Naive thymus-derived CD4-positive, alpha-beta T cell (primary cell): ENCODE measurements around the gene KLRC2. TPM values are rescaled to one million over a fixed set of nuclear protein-coding genes. Genes with fewer than 3 reads are reported as not detected.

Experiments used
- ATAC-seq: fragments of 150-1000 bp; cut with Tn5 transposase; 2 replicates; pipeline ENCODE4 v1.10.0; 2021; ENCODE audit warnings: mild to moderate bottlenecking, moderate library complexity
- CTCF ChIA-PET: fragments of 350-600 bp; sonication (Branson Sonifier 250); formaldehyde crosslinking; loops from one replicate; lab custom pipeline; 2021; ENCODE audit warnings: antibody characterized with exemption; lab: Charles Lee
- POLR2A ChIA-PET: fragments of 350-600 bp; sonication (Branson Sonifier 250); formaldehyde crosslinking; loops from one replicate; lab custom pipeline; 2021; ENCODE audit warnings: antibody characterized with exemption, inconsistent platforms; lab: Charles Lee
- DNase-seq, 9 donors: peaks; one replicate each; pipeline versions ENCODE4 v3.0.0 to v3.0.0-alpha.2; 2020 to 2022; ENCODE audit warnings: mixed read lengths in 1 of 9
- H3K27ac ChIP-seq: one replicate; pipeline ENCODE4 v1.7.0; 2013; ENCODE audit warnings: mild to moderate bottlenecking, low read depth, low read length, moderate library complexity
- H3K27me3 ChIP-seq, 2 donors: one replicate each; pipeline ENCODE4 v1.7.0; 2013; ENCODE audit warnings: low read length in 2 of 2, mild to moderate bottlenecking in 2 of 2, moderate library complexity in 2 of 2; ENCODE audit not compliant: control insufficient read depth in 2 of 2, insufficient read depth in 2 of 2
- H3K36me3 ChIP-seq, 3 experiments: 1 replicate in 2 of 3; 2 replicates in 1 of 3; pipeline ENCODE4 v1.7.0; 2013; ENCODE audit warnings: low read length in 3 of 3, mild to moderate bottlenecking in 3 of 3, moderate library complexity in 1 of 3; ENCODE audit not compliant: insufficient read depth in 3 of 3, control insufficient read depth in 2 of 3
- H3K4me1 ChIP-seq, 2 donors: one replicate each; pipeline ENCODE4 v1.7.0; 2013; ENCODE audit warnings: low read length in 2 of 2, mild to moderate bottlenecking in 2 of 2, moderate library complexity in 1 of 2; ENCODE audit not compliant: control insufficient read depth in 2 of 2, insufficient read depth in 2 of 2
- H3K4me3 ChIP-seq: 2 replicates; pipeline ENCODE4 v1.7.0; 2013; ENCODE audit warnings: mild to moderate bottlenecking, low read length
- H3K9me3 ChIP-seq, 3 experiments: 1 replicate in 2 of 3; 2 replicates in 1 of 3; pipeline ENCODE4 v1.7.0; 2013; ENCODE audit warnings: low read length in 3 of 3; ENCODE audit not compliant: control insufficient read depth in 2 of 3
- H3K27ac Mint-ChIP-seq, 9 donors: one replicate each; pipeline ENCODE4 v1.8.0; 2020 to 2022; ENCODE audit warnings: mixed read lengths in 9 of 9, mild to moderate bottlenecking in 8 of 9, moderate library complexity in 5 of 9, inconsistent platforms in 2 of 9
- H3K27me3 Mint-ChIP-seq, 5 donors: one replicate each; pipeline ENCODE4 v1.8.0; 2021 to 2022; ENCODE audit warnings: mixed read lengths in 5 of 5, mild to moderate bottlenecking in 1 of 5
- H3K36me3 Mint-ChIP-seq, 5 donors: one replicate each; pipeline ENCODE4 v1.8.0; 2020 to 2022; ENCODE audit warnings: mixed read lengths in 5 of 5, mild to moderate bottlenecking in 3 of 5, inconsistent platforms in 1 of 5
- H3K4me1 Mint-ChIP-seq, 7 donors: one replicate each; pipeline ENCODE4 v1.8.0; 2020 to 2022; ENCODE audit warnings: mixed read lengths in 7 of 7, mild to moderate bottlenecking in 3 of 7, inconsistent platforms in 1 of 7
- H3K4me3 Mint-ChIP-seq, 10 donors: one replicate each; pipeline ENCODE4 v1.8.0; 2020 to 2022; ENCODE audit warnings: mild to moderate bottlenecking in 10 of 10, mixed read lengths in 10 of 10, moderate library complexity in 6 of 10, inconsistent platforms in 2 of 10
- H3K9me3 Mint-ChIP-seq, 11 donors: one replicate each; pipeline ENCODE4 v1.8.0; 2020 to 2022; ENCODE audit warnings: mixed read lengths in 11 of 11, mild to moderate bottlenecking in 4 of 11, inconsistent platforms in 1 of 11, moderate library complexity in 1 of 11
- intact Hi-C, 2 donors: fragments of 100-400 bp; cut with micrococcal nuclease; formaldehyde crosslinking; loops; one replicate each; pipeline ENCODE4 v1.15.1; 2023
- polyA plus RNA-seq, 2 donors: library from polyadenylated mRNA; unstranded; fragments of 300-500 nt; fragmentation: Illumina TruSeq; gene quantifications; one replicate each; pipeline ENCODE4 v1.2.3, GENCODE V29; 2021
- total RNA-seq, 6 experiments: library from RNA in 5 of 6; stranded (reverse) in 5 of 6; gene quantifications; 1 replicate in 5 of 6; 2 replicates in 1 of 6; pipeline ENCODE4 v1.2.3 and lab custom pipeline; 2021 to 2026

Gene KLRC2
- total and polyA plus RNA-seq, 7 experiments from 2014 or later: 6.7 TPM; not detected in 6

DNA sequence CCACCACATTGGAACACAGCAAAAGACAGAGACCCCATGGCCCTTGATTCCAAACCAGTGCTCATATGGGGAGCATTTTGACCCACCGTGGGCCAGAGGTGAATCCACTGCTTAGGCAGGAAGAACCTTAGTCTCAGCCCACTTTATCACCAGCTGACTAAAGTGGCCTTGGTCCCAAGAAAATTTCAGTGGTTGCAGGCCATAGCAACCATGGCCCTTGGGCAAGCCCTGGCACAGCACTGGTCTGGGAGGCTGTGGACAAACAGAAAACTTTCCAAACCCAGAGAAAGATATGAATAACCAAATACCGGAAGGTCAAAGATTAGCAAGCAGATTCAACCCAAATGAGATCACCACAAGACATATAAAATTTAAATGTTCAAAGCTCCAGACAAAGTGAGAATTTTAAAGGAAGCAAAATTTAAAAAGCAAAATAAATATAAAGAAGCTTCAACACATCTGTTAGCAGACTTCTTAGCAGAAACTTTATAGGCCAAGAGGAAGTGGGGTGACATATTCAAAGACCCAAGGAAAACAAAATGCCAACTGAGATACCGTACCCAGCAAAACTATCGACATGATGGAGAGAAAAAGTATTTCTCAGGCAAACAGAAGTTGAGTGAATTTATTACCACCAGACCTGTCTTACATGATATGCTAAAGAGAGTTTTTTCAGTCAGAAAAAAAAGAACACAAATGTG is 53.7 kb downstream of the KLRC2 start:
- ChIA-PET CTCF (no interaction called here), POLR2A (no interaction called here)
- H3K36me3 ChIP-seq: peaks cover 0 to 31% (median 0%) of the 10 kb centered on the region in 3 experiments
- no peaks in the 10 kb centered on the region for H3K27me3 ChIP-seq
- intact Hi-C loops: no loop called here
- peaks cover 9 to 26% (median 15%) of the 10 kb centered on the region in 5 donors for H3K27me3 Mint-ChIP-seq
- H3K4me1 Mint-ChIP-seq: peaks cover 0 to 9% (median 0%) of the 10 kb centered on the region in 7 donors
- H3K4me1 ChIP-seq: peaks cover 0 to 20% of the 10 kb centered on the region in 2 donors
- H3K9me3 ChIP-seq: no peaks in the 10 kb centered on the region
- H3K27ac ChIP-seq: no peak overlapping the region
- ATAC-seq (no peak), DNase-seq (no peak)
- H3K4me3 Mint-ChIP-seq: peak overlapping the region in 1 of 10 donors; percentile 78
- H3K27ac Mint-ChIP-seq: no peak overlapping the region
- peaks cover 0 to 5% (median 0%) of the 10 kb centered on the region in 5 donors for H3K36me3 Mint-ChIP-seq
- peak overlapping the region; percentile 53 for H3K4me3 ChIP-seq
- peaks cover 0 to 6% (median 0%) of the 10 kb centered on the region in 11 donors for H3K9me3 Mint-ChIP-seq

Other genes starting within 250 kb of the KLRC2 start
- 100 to 1,000 TPM in 2 of 5 experiments, 10 to 100 TPM in 2, 1 to 10 TPM in 1; 3.7 to 165 (median 29.4) TPM for gene GABARAPL1, start 223.1 kb downstream of the KLRC2 start, total RNA-seq
- 10 to 100 TPM; 14.7 to 14.9 TPM for gene GABARAPL1, start 223.1 kb downstream of the KLRC2 start, polyA plus RNA-seq
- gene KLRD1, start 128.1 kb downstream of the KLRC2 start, total RNA-seq: 10 to 100 TPM in 1 of 5 experiments, 1 to 10 TPM in 3, under 1 TPM in 1; 0.92 to 82.5 (median 1.7) TPM
- gene KLRD1, start 128.1 kb downstream of the KLRC2 start, polyA plus RNA-seq: 1 to 10 TPM in 1 of 2 donors, under 1 TPM in 1; 0.68 to 1.9 TPM
- gene KLRK1, start 46.0 kb downstream of the KLRC2 start, total RNA-seq: 10 to 100 TPM in 1 of 5 experiments, 1 to 10 TPM in 3, under 1 TPM in 1; 0.15 to 75.2 (median 5.1) TPM
- 1 to 10 TPM in 1 of 2 donors, under 1 TPM in 1; 0.62 to 2.7 TPM for gene KLRK1, start 46.0 kb downstream of the KLRC2 start, polyA plus RNA-seq
- gene KLRC4, start 26.3 kb downstream of the KLRC2 start, total RNA-seq: 10 to 100 TPM in 1 of 5 experiments, under 1 TPM in 1, not detected in 3; 0.69 to 11.8 TPM
- not detected for gene KLRC4, start 26.3 kb downstream of the KLRC2 start, polyA plus RNA-seq
- gene KLRC3, start 15.4 kb downstream of the KLRC2 start, total RNA-seq: 1 to 10 TPM in 2 of 5 experiments, under 1 TPM in 1, not detected in 2; 0.46 to 7.8 (median 1.6) TPM
- gene KLRC3, start 15.4 kb downstream of the KLRC2 start, polyA plus RNA-seq: not detected
- 1 to 10 TPM in 2 of 5 experiments, not detected in 3; 1.4 to 9.3 TPM for gene KLRC1, start 17.4 kb upstream of the KLRC2 start, total RNA-seq
- under 1 TPM in 1 of 2 donors, not detected in 1; 0.37 TPM for gene KLRC1, start 17.4 kb upstream of the KLRC2 start, polyA plus RNA-seq
- gene EIF2S3B, start 69.9 kb upstream of the KLRC2 start, total RNA-seq: 1 to 10 TPM in 2 of 5 experiments, under 1 TPM in 2, not detected in 1; 0.37 to 2.0 (median 1.3) TPM
- gene EIF2S3B, start 69.9 kb upstream of the KLRC2 start, polyA plus RNA-seq: 1 to 10 TPM in 1 of 2 donors, under 1 TPM in 1; 0.27 to 1.5 TPM
- gene MAGOHB, start 177.6 kb upstream of the KLRC2 start, total RNA-seq: 10 to 100 TPM; 12.1 to 43.1 (median 24.8) TPM
- 10 to 100 TPM; 26.0 to 61.6 TPM for gene MAGOHB, start 177.6 kb upstream of the KLRC2 start, polyA plus RNA-seq
- 1 to 10 TPM in 1 of 5 experiments, under 1 TPM in 2, not detected in 2; 0.24 to 1.6 (median 0.34) TPM for gene STYK1, start 238.0 kb upstream of the KLRC2 start, total RNA-seq
- gene STYK1, start 238.0 kb upstream of the KLRC2 start, polyA plus RNA-seq: not detected